ENCODE measurements around the gene CCNJL. TPM values are rescaled to one million over a fixed set of nuclear protein-coding genes. Genes with fewer than 3 reads are reported as not detected.

The CCNJL gene
- total and polyA plus RNA-seq, 4 donors: 0.07 to 0.84 (median 0.63) TPM

- H3K27ac ChIP-seq (ENCODE audit: low read depth in 1 of 2, low read length in 2 of 2): peak overlapping the region in 1 of 2 donors; percentile 12
- 62% methylated on average over 8 of the region's 8 CpGs for WGBS
- H3K36me3 ChIP-seq (ENCODE audit: control insufficient read depth in 4 of 4, insufficient read depth in 3 of 4, low read depth in 1 of 4, low read length in 3 of 4): no peaks in the 10 kb centered on the region
- no peak for DNase-seq (ENCODE audit: low spot score)
- no peaks in the 10 kb centered on the region for H3K4me1 ChIP-seq (ENCODE audit: control insufficient read depth in 4 of 4, insufficient read depth in 4 of 4, low read length in 3 of 4)
- no peaks in the 10 kb centered on the region for H3K9me3 ChIP-seq (ENCODE audit: control insufficient read depth in 4 of 4, low read length in 3 of 4)
- no peak overlapping the region for H3K4me3 ChIP-seq (ENCODE audit: low read depth in 1 of 3, low read length in 3 of 3)
- no peak overlapping the region for H3K9ac ChIP-seq (ENCODE audit: low read depth in 1 of 2, low read length in 2 of 2)
- peaks cover 0 to 2% (median 0%) of the 10 kb centered on the region in 4 donors for H3K27me3 ChIP-seq (ENCODE audit: control insufficient read depth in 4 of 4, insufficient read depth in 4 of 4, low read length in 3 of 4)
- TF ChIP-seq GABPA (IDR thresholded peaks at IDR 0.05 in 1 of 2, conservative IDR thresholded peaks at IDR 0.05 in 1 of 2): no peak
- TF ChIP-seq NR2F2 (IDR thresholded peaks at IDR 0.05): peak; percentile 92
- no peak for TF ChIP-seq FOXA1 (IDR thresholded peaks at IDR 0.05)
- TF ChIP-seq EGR1 (IDR thresholded peaks at IDR 0.05; ENCODE audit: low read depth in 2 of 2): no peak
- no peak for TF ChIP-seq ZBTB33 (IDR thresholded peaks at IDR 0.05)
- TF ChIP-seq FOXA2 (IDR thresholded peaks at IDR 0.05): no peak
- TF ChIP-seq TAF1 (conservative IDR thresholded peaks at IDR 0.05): no peak
- peak in 1 of 2 donors; percentile 25 for TF ChIP-seq RAD21 (IDR thresholded peaks at IDR 0.05)
- peak; percentile 32 for TF ChIP-seq SP1 (IDR thresholded peaks at IDR 0.05)
- no peak for TF ChIP-seq HNF4A (conservative IDR thresholded peaks at IDR 0.05)
- TF ChIP-seq, protein P1, sequence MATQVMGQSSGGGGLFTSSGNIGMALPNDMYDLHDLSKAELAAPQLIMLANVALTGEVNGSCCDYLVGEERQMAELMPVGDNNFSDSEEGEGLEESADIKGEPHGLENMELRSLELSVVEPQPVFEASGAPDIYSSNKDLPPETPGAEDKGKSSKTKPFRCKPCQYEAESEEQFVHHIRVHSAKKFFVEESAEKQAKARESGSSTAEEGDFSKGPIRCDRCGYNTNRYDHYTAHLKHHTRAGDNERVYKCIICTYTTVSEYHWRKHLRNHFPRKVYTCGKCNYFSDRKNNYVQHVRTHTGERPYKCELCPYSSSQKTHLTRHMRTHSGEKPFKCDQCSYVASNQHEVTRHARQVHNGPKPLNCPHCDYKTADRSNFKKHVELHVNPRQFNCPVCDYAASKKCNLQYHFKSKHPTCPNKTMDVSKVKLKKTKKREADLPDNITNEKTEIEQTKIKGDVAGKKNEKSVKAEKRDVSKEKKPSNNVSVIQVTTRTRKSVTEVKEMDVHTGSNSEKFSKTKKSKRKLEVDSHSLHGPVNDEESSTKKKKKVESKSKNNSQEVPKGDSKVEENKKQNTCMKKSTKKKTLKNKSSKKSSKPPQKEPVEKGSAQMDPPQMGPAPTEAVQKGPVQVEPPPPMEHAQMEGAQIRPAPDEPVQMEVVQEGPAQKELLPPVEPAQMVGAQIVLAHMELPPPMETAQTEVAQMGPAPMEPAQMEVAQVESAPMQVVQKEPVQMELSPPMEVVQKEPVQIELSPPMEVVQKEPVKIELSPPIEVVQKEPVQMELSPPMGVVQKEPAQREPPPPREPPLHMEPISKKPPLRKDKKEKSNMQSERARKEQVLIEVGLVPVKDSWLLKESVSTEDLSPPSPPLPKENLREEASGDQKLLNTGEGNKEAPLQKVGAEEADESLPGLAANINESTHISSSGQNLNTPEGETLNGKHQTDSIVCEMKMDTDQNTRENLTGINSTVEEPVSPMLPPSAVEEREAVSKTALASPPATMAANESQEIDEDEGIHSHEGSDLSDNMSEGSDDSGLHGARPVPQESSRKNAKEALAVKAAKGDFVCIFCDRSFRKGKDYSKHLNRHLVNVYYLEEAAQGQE (IDR thresholded peaks at IDR 0.05): no peak
These were observed 24.8 kb downstream of the CCNJL start for GRCh38 chr5:160287378-160288051.

GRCh38 chr5:160286947-160287346 lies 25.4 kb downstream of the CCNJL start:
- H3K4me1 ChIP-seq (ENCODE audit: control insufficient read depth in 4 of 4, insufficient read depth in 4 of 4, low read length in 3 of 4): no peaks in the 10 kb centered on the region
- no peak overlapping the region for H3K9ac ChIP-seq (ENCODE audit: low read depth in 1 of 2, low read length in 2 of 2)
- no peak overlapping the region for H3K27ac ChIP-seq (ENCODE audit: low read depth in 1 of 2, low read length in 2 of 2)
- H3K9me3 ChIP-seq (ENCODE audit: control insufficient read depth in 4 of 4, low read length in 3 of 4): no peaks in the 10 kb centered on the region
- TF ChIP-seq JUND (IDR thresholded peaks at IDR 0.05) (no peak), GABPA (IDR thresholded peaks at IDR 0.05 in 1 of 2, conservative IDR thresholded peaks at IDR 0.05 in 1 of 2) (no peak), TAF1 (conservative IDR thresholded peaks at IDR 0.05) (no peak), YY1 (IDR thresholded peaks at IDR 0.05) (no peak), MAX (IDR thresholded peaks at IDR 0.05) (no peak), NR2F2 (IDR thresholded peaks at IDR 0.05) (no peak), ATF3 (IDR thresholded peaks at IDR 0.05) (no peak), FOXA1 (IDR thresholded peaks at IDR 0.05) (no peak), CTCF (IDR thresholded peaks at IDR 0.05; ENCODE audit: low read depth, low read length, missing input control) (no peak), RXRA (IDR thresholded peaks at IDR 0.05) (no peak)
- TF ChIP-seq, protein P1 (IDR thresholded peaks at IDR 0.05): no peak
- peaks cover 0 to 2% (median 0%) of the 10 kb centered on the region in 4 donors for H3K27me3 ChIP-seq (ENCODE audit: control insufficient read depth in 4 of 4, insufficient read depth in 4 of 4, low read length in 3 of 4)
- no peak overlapping the region for H3K4me3 ChIP-seq (ENCODE audit: low read depth in 1 of 3, low read length in 3 of 3)
- no peaks in the 10 kb centered on the region for H3K36me3 ChIP-seq (ENCODE audit: control insufficient read depth in 4 of 4, insufficient read depth in 3 of 4, low read depth in 1 of 4, low read length in 3 of 4)
- WGBS: 90% methylated on average over 6 of the region's 6 CpGs
- no peak for DNase-seq (ENCODE audit: low spot score)

All from liver (tissue), 9 donors.